ACC112 (cell line): ENCODE results near the gene PGC.

Source experiments
- H2AFZ ChIP-seq: fragments of 200-600 bp; sonication (generic); one replicate; pipeline ENCODE4 v1.6.0; 2017; ENCODE audit warnings: antibody characterized with exemption, low read length; ENCODE audit not compliant: unreplicated experiment
- H3K27ac ChIP-seq: fragments of 200-600 bp; sonication (generic); 2 replicates; pipeline ENCODE4 v1.5.1; 2014; ENCODE audit warnings: low read depth, mild to moderate bottlenecking, antibody characterized with exemption, low read length, moderate library complexity
- H3K27me3 ChIP-seq: fragments of 200-600 bp; sonication (generic); 2 replicates; pipeline ENCODE4 v1.6.1; 2014; ENCODE audit warnings: mild to moderate bottlenecking, antibody characterized with exemption, low read length, moderate library complexity, mixed read lengths; ENCODE audit not compliant: insufficient read depth
- H3K36me3 ChIP-seq: fragments of 200-600 bp; sonication (generic); 2 replicates; pipeline ENCODE4 v1.6.1; 2016; ENCODE audit warnings: mild to moderate bottlenecking, antibody characterized with exemption, low read length, moderate library complexity, mixed read lengths; ENCODE audit not compliant: insufficient read depth
- H3K4me1 ChIP-seq: fragments of 200-600 bp; sonication (generic); one replicate; pipeline ENCODE4 v1.6.1; 2016; ENCODE audit warnings: low read length, mixed read lengths; ENCODE audit not compliant: insufficient read depth, unreplicated experiment, control insufficient read depth
- H3K4me3 ChIP-seq: fragments of 200-600 bp; sonication (generic); 2 replicates; pipeline ENCODE4 v1.5.1; 2014; ENCODE audit warnings: mild to moderate bottlenecking, low read depth, low read length
- H3K79me2 ChIP-seq: fragments of 200-600 bp; sonication (generic); one replicate; pipeline ENCODE4 v1.6.0; 2016; ENCODE audit warnings: low read length; ENCODE audit not compliant: control insufficient read depth, unreplicated experiment, insufficient read depth

PGC gene

GRCh38 chr6:41759106-41759904 lies 12.1 kb upstream of the PGC start:
- no peaks in the 10 kb centered on the region for H3K4me1 ChIP-seq
- no peak overlapping the region for H2AFZ ChIP-seq
- H3K27ac ChIP-seq = no peak overlapping the region
- H3K27me3 ChIP-seq = peaks cover 10% of the 10 kb centered on the region; the same call in 1 of the 2 replicates
- no peak overlapping the region for H3K4me3 ChIP-seq
- H3K79me2 ChIP-seq = no peaks in the 10 kb centered on the region
- no peaks in the 10 kb centered on the region for H3K36me3 ChIP-seq

DNA sequence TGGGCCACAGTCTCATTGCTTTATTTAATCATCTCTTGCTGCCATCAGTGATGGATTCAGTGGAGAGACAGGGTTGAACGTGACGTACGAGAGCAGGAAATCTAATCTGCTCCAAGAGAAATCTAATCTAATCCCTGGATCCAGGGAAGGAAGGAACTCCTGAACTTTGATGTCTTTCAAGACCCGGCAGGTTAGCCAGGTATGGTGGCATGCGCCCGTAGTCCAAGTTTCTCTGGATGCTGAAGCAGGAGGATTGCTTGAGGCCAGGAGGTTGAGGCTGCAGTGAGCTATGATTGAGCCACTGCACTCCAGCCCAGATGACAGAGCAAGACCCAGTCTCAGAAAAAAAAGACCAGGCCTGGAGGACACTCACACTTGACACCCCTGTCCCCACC lies 11.4 kb upstream of the PGC start:
- Histone ChIP-seq H3K79me2 (no peaks in the 10 kb centered on the region), H3K27ac (no peak overlapping the region), H3K4me1 (no peaks in the 10 kb centered on the region), H3K4me3 (no peak overlapping the region), H3K36me3 (no peaks in the 10 kb centered on the region), H3K27me3 (peaks cover 17% of the 10 kb centered on the region; the same call in 1 of the 2 replicates), H2AFZ (no peak overlapping the region)

- Histone ChIP-seq H3K27ac (no peak overlapping the region), H3K79me2 (no peaks in the 10 kb centered on the region), H3K36me3 (no peaks in the 10 kb centered on the region), H3K4me3 (no peak overlapping the region), H2AFZ (no peak overlapping the region), H3K4me1 (no peaks in the 10 kb centered on the region), H3K27me3 (peaks cover 20% of the 10 kb centered on the region; the same call in 1 of the 2 replicates)
Observed at GRCh38 chr6:41757931-41758640, 10.9 kb upstream of the PGC start.

DNA sequence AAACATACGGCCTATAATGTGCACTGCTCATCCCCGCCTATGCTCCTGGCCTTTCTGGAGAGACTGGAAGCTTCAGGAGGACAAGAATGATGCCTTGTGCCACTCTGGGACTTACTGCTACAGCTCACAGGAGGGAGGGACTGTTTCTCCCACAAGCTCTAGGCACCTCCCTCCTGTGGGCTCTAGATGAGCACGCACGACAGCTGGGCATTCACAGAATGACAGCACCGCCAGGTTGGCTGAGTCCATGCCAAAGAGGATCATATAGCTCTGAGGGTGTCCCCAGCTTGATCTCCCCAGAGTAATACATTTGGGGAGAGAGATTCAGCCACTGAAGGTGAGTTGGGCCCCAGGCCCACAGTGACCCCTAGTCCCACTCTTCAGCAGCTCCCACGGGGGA lies 10.1 kb upstream of the PGC start:
- Histone ChIP-seq H3K79me2 (no peaks in the 10 kb centered on the region), H3K36me3 (no peaks in the 10 kb centered on the region), H3K4me3 (no peak overlapping the region), H2AFZ (no peak overlapping the region), H3K4me1 (no peaks in the 10 kb centered on the region), H3K27ac (no peak overlapping the region), H3K27me3 (peaks cover 20% of the 10 kb centered on the region; the same call in 1 of the 2 replicates)

DNA sequence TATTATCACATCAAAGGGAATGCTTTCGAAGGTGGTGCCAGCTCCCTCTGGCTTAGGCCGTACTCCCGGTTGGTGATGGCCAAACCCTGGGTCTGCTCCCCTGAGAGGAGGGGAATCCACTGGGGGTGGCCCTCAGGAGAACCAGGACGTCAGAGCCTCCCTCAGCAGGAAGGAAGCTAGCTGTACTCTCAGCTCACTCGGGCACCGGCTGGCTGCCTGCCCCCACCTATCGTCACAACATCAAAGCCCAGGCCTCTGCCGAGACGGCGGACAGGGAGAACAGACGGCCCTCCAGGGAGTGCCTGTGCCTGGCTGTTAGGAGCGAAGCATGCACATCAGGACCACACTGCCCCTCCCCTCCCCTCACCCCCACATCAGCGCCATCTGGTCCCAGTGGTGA lies 9.2 kb upstream of the PGC start:
- H3K4me1 ChIP-seq = no peaks in the 10 kb centered on the region
- no peak overlapping the region for H3K27ac ChIP-seq
- peaks cover 20% of the 10 kb centered on the region; the same call in 1 of the 2 replicates for H3K27me3 ChIP-seq
- no peaks in the 10 kb centered on the region for H3K79me2 ChIP-seq
- no peak overlapping the region for H3K4me3 ChIP-seq
- H3K36me3 ChIP-seq = no peaks in the 10 kb centered on the region
- no peak overlapping the region for H2AFZ ChIP-seq

GRCh38 chr6:41755895-41756294 lies 8.7 kb upstream of the PGC start:
- Histone ChIP-seq H3K27ac (no peak overlapping the region), H3K4me3 (no peak overlapping the region), H3K36me3 (no peaks in the 10 kb centered on the region), H3K4me1 (no peaks in the 10 kb centered on the region), H3K27me3 (peaks cover 20% of the 10 kb centered on the region; the same call in 1 of the 2 replicates), H2AFZ (no peak overlapping the region), H3K79me2 (no peaks in the 10 kb centered on the region)

GRCh38 chr6:41750374-41750773 lies 3.2 kb upstream of the PGC start:
- H3K36me3 ChIP-seq = no peaks in the 10 kb centered on the region
- H3K27me3 ChIP-seq = peaks cover 15% of the 10 kb centered on the region; the same call in 1 of the 2 replicates
- peaks cover 4% of the 10 kb centered on the region for H3K4me1 ChIP-seq
- H3K4me3 ChIP-seq = no peak overlapping the region
- H3K27ac ChIP-seq = no peak overlapping the region
- no peaks in the 10 kb centered on the region for H3K79me2 ChIP-seq
- no peak overlapping the region for H2AFZ ChIP-seq

GRCh38 chr6:41748542-41748941 lies 1.3 kb upstream of the PGC start:
- Histone ChIP-seq H3K79me2 (no peaks in the 10 kb centered on the region), H3K27me3 (peaks cover 3% of the 10 kb centered on the region; the same call in 1 of the 2 replicates), H3K4me3 (no peak overlapping the region), H3K27ac (no peak overlapping the region), H3K4me1 (peaks cover 4% of the 10 kb centered on the region), H2AFZ (no peak overlapping the region), H3K36me3 (no peaks in the 10 kb centered on the region)

- H3K27ac ChIP-seq = no peak overlapping the region
- H3K4me3 ChIP-seq = no peak overlapping the region
- peaks cover 4% of the 10 kb centered on the region for H3K4me1 ChIP-seq
Observed at GRCh38 chr6:41748102-41748477, 893 bp upstream of the PGC start.

GRCh38 chr6:41746107-41746506 lies 1.1 kb downstream of the PGC start:
- Histone ChIP-seq H3K4me3 (no peak overlapping the region), H3K27me3 (no peaks in the 10 kb centered on the region)

More at GRCh38 chr6:41748102-41748477, 893 bp upstream of the PGC start:
- Histone ChIP-seq H3K79me2 (no peaks in the 10 kb centered on the region), H3K36me3 (no peaks in the 10 kb centered on the region), H3K27me3 (no peaks in the 10 kb centered on the region), H2AFZ (no peak overlapping the region)

More at GRCh38 chr6:41746107-41746506, 1.1 kb downstream of the PGC start:
- Histone ChIP-seq H3K4me1 (peaks cover 4% of the 10 kb centered on the region), H3K27ac (no peak overlapping the region), H3K79me2 (no peaks in the 10 kb centered on the region), H2AFZ (no peak overlapping the region), H3K36me3 (no peaks in the 10 kb centered on the region)
